KOPT-K1 (cell line): ENCODE data around the gene MYLK3.
"Not testable (repeated sequence)": the region's sequence is repeated elsewhere in the genome, so short reads cannot be mapped to it uniquely, and the experiment has no call there.

Source experiments
- H3K27ac ChIP-seq: fragments of 200-600 bp; sonication (generic); 2 replicates; pipeline ENCODE4 v1.5.1; 2016; ENCODE audit warnings: antibody characterized with exemption, mild to moderate bottlenecking, low read depth, low read length; ENCODE audit not compliant: poor library complexity, severe bottlenecking
- H3K36me3 ChIP-seq: fragments of 200-600 bp; sonication (generic); 2 replicates; pipeline ENCODE4 v1.5.1; 2017; ENCODE audit warnings: antibody characterized with exemption, mild to moderate bottlenecking, low read length, moderate library complexity; ENCODE audit not compliant: insufficient read depth
- H3K9me3 ChIP-seq: fragments of 200-600 bp; sonication (generic); 2 replicates; pipeline ENCODE4 v1.5.1; 2017; ENCODE audit warnings: antibody characterized with exemption, low read length, mild to moderate bottlenecking; ENCODE audit not compliant: insufficient read depth, poor library complexity, severe bottlenecking

Gene MYLK3

GRCh38 chr16:46747777-46748651 lies at the start of gene MYLK3:
TSS of gene MYLK3 (minus strand) at chr16:46748344. CDS start at chr16:46748193, 151 bp downstream.
- Histone ChIP-seq H3K36me3 (no peaks in the 10 kb centered on the region), H3K27ac (no peak within 1 kb of the TSS), H3K9me3 (no peaks in the 10 kb centered on the region)

- H3K27ac ChIP-seq: no peak overlapping the region
- H3K9me3 ChIP-seq: peaks cover 35% of the 10 kb centered on the region
- peaks cover 45% of the 10 kb centered on the region for H3K36me3 ChIP-seq
Observed at GRCh38 chr16:46797501-46797900, 49.4 kb upstream of the MYLK3 start.

- Histone ChIP-seq H3K36me3 (peaks cover 42% of the 10 kb centered on the region), H3K9me3 (peaks cover 35% of the 10 kb centered on the region), H3K27ac (no peak overlapping the region)
Observed at GRCh38 chr16:46796764-46797269, 48.7 kb upstream of the MYLK3 start.

GRCh38 chr16:46793841-46794240 lies 45.7 kb upstream of the MYLK3 start:
- Histone ChIP-seq H3K9me3 (peaks cover 35% of the 10 kb centered on the region), H3K36me3 (peaks cover 36% of the 10 kb centered on the region), H3K27ac (no peak overlapping the region)

- Histone ChIP-seq H3K27ac (no peak overlapping the region), H3K36me3 (peaks cover 11% of the 10 kb centered on the region), H3K9me3 (peaks cover 23% of the 10 kb centered on the region)
Observed at GRCh38 chr16:46790599-46791270, 42.6 kb upstream of the MYLK3 start.

GRCh38 chr16:46789499-46790414 lies 41.6 kb upstream of the MYLK3 start:
- peaks cover 3% of the 10 kb centered on the region; the same call in 1 of the 2 replicates for H3K36me3 ChIP-seq
- no peak overlapping the region for H3K27ac ChIP-seq
- H3K9me3 ChIP-seq: peaks cover 14% of the 10 kb centered on the region

- H3K36me3 ChIP-seq: no peaks in the 10 kb centered on the region
- H3K27ac ChIP-seq: no peak overlapping the region
- H3K9me3 ChIP-seq: peaks cover 6% of the 10 kb centered on the region
Observed at GRCh38 chr16:46788891-46789474, 40.8 kb upstream of the MYLK3 start.

GRCh38 chr16:46787909-46788308 lies 39.8 kb upstream of the MYLK3 start:
- no peaks in the 10 kb centered on the region for H3K9me3 ChIP-seq
- H3K36me3 ChIP-seq: no peaks in the 10 kb centered on the region
- H3K27ac ChIP-seq: no peak overlapping the region

GRCh38 chr16:46785076-46785845 lies 37.1 kb upstream of the MYLK3 start:
- H3K36me3 ChIP-seq: no peaks in the 10 kb centered on the region
- no peaks in the 10 kb centered on the region for H3K9me3 ChIP-seq
- H3K27ac ChIP-seq: no peak overlapping the region

- H3K27ac ChIP-seq, H3K9me3 ChIP-seq, H3K36me3 ChIP-seq: not testable (repeated sequence)
Observed at GRCh38 chr16:46784569-46784968, 36.4 kb upstream of the MYLK3 start.

GRCh38 chr16:46783800-46784199 lies 35.7 kb upstream of the MYLK3 start:
- H3K9me3 ChIP-seq: peaks cover 5% of the 10 kb centered on the region
- H3K27ac ChIP-seq: no peak overlapping the region
- H3K36me3 ChIP-seq: no peaks in the 10 kb centered on the region

GRCh38 chr16:46782320-46782719 lies 34.2 kb upstream of the MYLK3 start:
- no peak overlapping the region for H3K27ac ChIP-seq
- no peaks in the 10 kb centered on the region for H3K36me3 ChIP-seq
- H3K9me3 ChIP-seq: peaks cover 17% of the 10 kb centered on the region

- peaks cover 17% of the 10 kb centered on the region for H3K9me3 ChIP-seq
- no peaks in the 10 kb centered on the region for H3K36me3 ChIP-seq
- no peak overlapping the region for H3K27ac ChIP-seq
Observed at GRCh38 chr16:46777804-46778203, 29.7 kb upstream of the MYLK3 start.

- Histone ChIP-seq H3K36me3 (no peaks in the 10 kb centered on the region), H3K9me3 (peaks cover 17% of the 10 kb centered on the region), H3K27ac (no peak overlapping the region)
Observed at GRCh38 chr16:46775214-46775613, 27.1 kb upstream of the MYLK3 start.
